Measurements from ENCODE around the gene SCD.

DNA sequence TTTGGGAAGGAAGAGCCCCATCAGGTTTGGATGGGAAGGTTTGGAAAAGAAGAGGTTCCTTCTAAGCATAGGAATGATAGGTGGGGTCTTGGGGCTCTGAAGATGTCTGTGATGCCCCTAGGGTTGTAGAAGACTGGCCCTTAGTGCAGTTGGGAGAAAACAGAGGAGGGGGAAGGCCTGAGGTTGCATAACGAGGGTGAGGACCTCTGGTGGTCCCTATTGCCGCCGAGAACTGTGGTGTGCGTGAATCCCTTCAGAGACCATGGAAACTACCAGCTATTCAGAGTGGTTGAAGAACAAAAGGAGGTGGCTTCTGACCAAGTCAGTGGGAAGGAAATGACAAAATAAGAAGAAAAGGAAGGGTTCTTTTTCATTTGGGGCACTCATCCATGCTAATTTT, 13.9 kb upstream of the SCD start:
- TF ChIP-seq POLR2A (IDR thresholded peaks at IDR 0.05), result no peak
- TF ChIP-seq, protein P1, sequence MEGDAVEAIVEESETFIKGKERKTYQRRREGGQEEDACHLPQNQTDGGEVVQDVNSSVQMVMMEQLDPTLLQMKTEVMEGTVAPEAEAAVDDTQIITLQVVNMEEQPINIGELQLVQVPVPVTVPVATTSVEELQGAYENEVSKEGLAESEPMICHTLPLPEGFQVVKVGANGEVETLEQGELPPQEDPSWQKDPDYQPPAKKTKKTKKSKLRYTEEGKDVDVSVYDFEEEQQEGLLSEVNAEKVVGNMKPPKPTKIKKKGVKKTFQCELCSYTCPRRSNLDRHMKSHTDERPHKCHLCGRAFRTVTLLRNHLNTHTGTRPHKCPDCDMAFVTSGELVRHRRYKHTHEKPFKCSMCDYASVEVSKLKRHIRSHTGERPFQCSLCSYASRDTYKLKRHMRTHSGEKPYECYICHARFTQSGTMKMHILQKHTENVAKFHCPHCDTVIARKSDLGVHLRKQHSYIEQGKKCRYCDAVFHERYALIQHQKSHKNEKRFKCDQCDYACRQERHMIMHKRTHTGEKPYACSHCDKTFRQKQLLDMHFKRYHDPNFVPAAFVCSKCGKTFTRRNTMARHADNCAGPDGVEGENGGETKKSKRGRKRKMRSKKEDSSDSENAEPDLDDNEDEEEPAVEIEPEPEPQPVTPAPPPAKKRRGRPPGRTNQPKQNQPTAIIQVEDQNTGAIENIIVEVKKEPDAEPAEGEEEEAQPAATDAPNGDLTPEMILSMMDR (IDR thresholded peaks at IDR 0.05), result no peak
